Measurements from ENCODE around the gene CDT1.
"Not testable (repeated sequence)": the region's sequence is repeated elsewhere in the genome, so short reads cannot be mapped to it uniquely, and the experiment has no call there.

DNA sequence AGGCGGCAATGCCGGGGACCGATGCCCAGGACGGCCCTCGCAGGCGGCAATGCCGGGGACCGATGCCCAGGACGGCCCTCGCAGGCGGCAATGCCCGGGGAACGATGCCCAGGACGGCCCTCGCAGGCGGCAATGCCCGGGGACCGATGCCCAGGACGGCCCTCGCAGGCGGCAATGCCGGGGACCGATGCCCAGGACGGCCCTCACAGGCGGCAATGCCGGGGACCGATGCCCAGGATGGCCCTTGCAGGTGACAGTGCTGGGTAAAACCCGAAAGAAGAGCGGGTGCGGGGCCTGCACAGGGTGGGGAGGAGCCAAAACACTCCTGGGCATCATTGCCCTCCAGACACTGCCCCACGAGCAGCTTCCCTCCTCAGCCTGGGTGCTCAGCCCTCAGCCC, 20.1 kb downstream of the CDT1 start:
- TF ChIP-seq, protein P1, sequence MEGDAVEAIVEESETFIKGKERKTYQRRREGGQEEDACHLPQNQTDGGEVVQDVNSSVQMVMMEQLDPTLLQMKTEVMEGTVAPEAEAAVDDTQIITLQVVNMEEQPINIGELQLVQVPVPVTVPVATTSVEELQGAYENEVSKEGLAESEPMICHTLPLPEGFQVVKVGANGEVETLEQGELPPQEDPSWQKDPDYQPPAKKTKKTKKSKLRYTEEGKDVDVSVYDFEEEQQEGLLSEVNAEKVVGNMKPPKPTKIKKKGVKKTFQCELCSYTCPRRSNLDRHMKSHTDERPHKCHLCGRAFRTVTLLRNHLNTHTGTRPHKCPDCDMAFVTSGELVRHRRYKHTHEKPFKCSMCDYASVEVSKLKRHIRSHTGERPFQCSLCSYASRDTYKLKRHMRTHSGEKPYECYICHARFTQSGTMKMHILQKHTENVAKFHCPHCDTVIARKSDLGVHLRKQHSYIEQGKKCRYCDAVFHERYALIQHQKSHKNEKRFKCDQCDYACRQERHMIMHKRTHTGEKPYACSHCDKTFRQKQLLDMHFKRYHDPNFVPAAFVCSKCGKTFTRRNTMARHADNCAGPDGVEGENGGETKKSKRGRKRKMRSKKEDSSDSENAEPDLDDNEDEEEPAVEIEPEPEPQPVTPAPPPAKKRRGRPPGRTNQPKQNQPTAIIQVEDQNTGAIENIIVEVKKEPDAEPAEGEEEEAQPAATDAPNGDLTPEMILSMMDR (IDR thresholded peaks at IDR 0.05; ENCODE audit: low read depth, low read length), result not testable (repeated sequence)
- not testable (repeated sequence) for TF ChIP-seq MAX (IDR thresholded peaks at IDR 0.05; ENCODE audit: low read depth, low read length); POLR2A (IDR thresholded peaks at IDR 0.05; ENCODE audit: extremely low read depth, insufficient read length); MYC (IDR thresholded peaks at IDR 0.05; ENCODE audit: low read depth, low read length)
